NCI-H2227 (cell line): ENCODE data around the gene REC8.
"Not testable (repeated sequence)": the region's sequence is repeated elsewhere in the genome, so short reads cannot be mapped to it uniquely, and the experiment has no call there.

Experiments used
- DNase-seq: peaks from one replicate; lab custom pipeline; 2025; ENCODE audit not compliant: unreplicated experiment; lab: John Stamatoyannopoulos, UW

The REC8 gene

GRCh38 chr14:24183014-24183481 lies 11.2 kb downstream of the REC8 start:
- no peak for DNase-seq

DNA sequence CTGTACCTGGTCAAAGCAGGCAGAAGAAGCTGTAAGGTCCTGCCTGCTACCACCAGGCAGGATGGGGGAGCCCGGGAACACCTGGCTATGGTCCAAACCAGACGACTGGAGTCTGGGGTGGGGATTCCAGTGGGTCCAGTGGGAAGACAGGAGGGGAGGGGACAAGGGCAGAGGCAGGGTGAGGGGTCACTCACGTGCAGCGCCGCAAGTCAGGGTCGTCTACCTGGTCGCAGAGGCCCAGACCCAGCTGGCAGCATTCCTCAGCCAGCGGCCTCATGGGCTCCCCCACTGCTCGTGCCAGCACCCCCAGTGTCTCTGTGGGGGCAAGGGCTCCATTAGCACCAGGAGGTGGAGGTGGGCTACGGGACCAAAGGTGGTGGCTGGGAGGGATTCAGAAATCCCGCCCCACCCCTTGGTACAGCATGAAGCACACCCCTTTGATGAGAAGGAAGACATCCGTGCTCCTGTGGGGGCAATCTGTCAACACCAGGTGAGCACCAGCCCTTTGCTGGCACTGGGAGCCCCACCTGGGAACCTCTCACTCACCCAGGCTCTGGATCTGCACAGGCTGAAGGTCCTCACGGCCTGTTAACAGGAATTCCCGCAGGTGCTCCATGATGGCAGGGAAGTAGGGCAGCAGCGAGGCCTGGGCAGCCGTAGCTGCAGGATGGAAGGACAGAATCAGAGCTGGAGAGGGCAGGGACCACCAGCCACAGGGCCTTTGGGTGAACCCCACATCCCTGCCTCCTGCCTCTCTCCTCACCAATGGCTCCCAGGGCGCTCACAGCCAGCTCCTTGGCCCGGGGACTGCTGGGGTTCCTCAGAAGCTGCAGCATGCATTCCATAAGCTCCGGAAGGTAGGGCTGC lies 12.5 kb downstream of the REC8 start:
- DNase-seq = no peak

GRCh38 chr14:24185026-24185425 lies 13.1 kb downstream of the REC8 start:
- DNase-seq = no peak

GRCh38 chr14:24185741-24186140 lies 13.9 kb downstream of the REC8 start:
- DNase-seq = no peak

GRCh38 chr14:24186831-24187538 lies 15.1 kb downstream of the REC8 start:
- no peak for DNase-seq

DNA sequence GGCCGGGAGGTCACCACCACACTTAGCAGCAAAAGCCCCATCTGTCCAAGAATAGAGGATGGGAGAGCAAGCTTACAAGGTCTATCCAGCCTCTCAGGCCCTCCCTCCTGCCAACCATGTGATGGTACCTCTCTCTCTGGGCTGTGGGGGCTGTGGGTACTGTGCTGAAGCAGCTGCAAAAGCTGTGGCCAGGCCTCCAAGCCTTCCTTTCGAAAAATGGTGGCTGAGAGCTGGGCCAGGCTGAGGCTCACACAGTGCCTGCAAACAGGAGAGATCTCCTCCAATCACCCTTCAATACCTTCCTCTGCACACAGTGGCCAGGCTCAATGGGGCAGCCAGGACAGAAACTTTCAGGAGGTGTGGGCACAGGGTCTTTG lies 15.6 kb downstream of the REC8 start:
- no peak for DNase-seq

GRCh38 chr14:24188251-24189058 lies 16.6 kb downstream of the REC8 start, which contains the start of gene IPO4:
TSS of gene IPO4 (minus strand) at chr14:24188816. CDS start at chr14:24188787, 29 bp downstream.
- DNase-seq = peak; percentile 97

DNA sequence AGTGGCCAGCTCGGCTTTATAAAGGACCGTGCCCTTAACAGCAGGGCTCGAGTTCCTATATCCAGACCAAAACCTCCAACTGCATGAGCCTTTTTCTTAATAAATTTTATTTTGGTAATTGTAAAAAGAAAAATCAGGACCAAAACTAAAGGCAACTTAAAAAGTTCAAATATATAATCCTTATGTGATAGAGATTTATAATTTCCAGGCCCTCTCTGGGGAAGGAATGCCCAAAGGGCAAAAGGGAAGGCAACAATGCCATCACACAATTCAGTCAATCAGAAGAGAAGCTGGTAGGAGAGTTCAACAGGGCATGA lies 17.1 kb downstream of the REC8 start:
- no peak for DNase-seq

- DNase-seq = no peak
These were observed 17.6 kb downstream of the REC8 start for GRCh38 chr14:24189460-24189859.

- no peak for DNase-seq
These were observed 18.5 kb downstream of the REC8 start for GRCh38 chr14:24190416-24190815.

DNA sequence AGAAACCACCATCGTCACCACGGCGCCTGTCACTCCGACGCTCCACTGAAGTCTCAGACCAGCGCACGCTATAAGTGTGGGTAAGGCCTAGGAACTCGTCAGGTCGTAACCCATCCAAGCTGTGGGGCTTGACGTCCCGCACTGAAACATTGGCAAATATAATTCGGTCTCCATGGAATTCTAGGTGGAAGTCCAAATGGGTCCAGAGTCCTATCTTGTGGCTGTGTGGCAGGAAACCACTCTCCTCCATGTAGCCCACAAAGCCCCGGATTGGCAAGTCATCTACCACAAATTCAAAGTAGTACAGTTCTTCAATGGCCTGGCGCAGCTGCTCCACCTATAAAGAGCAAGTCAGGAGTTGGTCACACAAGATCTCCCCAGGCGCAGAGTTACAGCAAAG lies 21.1 kb downstream of the REC8 start:
- no peak for DNase-seq

- DNase-seq = no peak
These were observed 22.4 kb downstream of the REC8 start for GRCh38 chr14:24194186-24194872.

DNA sequence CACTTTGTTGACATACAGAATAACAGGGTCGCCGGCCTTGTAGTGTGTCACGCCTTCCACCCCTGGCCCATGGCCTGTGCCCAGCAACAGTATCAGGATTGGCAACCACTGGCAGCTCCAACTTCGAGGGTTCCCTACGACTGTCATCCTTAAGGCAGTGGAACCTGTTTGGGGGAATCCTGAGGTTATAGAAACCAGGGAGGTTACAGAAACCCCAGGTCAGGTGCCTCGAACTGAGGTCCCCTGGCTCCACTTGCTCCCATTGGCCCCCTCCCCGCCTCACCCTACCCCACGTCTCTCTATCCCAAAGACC lies 22.9 kb downstream of the REC8 start:
- DNase-seq = no peak

- peak; percentile 89 for DNase-seq
These were observed 23.5 kb downstream of the REC8 start, which contains the start of gene TM9SF1 for GRCh38 chr14:24195186-24196070. TSS of gene TM9SF1 (minus strand) at chr14:24195441. CDS start at chr14:24195019, 422 bp downstream.

DNA sequence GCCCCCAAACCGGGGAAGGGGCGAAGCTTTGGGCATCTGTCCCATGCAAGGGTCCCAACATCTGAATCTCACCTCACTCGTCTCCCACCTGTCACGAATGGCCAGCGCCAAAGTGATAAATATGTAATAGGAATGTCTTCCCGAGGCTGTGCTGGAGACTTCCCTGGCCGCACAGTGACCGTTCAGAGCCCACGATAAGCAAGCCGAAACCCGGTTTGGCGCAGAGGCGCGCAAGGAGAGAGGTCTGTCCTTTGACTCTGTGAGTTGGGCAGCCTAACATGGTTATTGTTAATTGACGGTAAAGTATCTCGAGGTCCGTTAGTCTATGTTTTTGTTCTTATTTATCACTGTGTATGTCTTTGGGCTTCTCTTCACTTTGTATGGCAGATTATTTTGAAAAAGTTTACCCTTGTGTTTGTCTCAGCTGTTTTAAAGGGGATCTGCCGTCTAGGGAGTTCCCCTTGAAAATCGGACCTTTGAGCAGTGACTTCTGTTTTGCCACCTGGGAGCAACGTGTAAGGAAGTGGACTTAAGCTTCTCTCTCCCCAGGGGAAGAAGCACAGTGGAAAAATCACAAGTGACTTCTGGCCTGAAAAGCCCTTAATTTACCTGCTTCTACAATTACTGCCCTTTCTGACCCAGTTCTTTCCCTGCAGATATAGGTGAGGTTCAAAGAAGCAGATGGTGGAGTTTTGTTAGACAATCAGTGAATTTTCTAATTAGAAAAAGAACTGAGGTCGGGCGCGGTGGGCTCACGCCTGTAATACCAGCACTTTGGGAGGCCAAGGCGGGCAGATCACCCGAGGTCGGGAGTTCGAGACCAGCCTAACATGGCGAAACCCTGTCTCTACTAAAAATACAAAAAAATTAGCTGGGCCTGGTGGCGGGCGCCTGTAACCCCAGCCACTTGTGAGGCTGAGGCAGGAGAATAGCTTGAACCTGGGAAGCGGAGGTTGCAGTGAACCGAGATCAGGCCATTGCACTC lies 24.5 kb downstream of the REC8 start:
- peak; percentile 56 for DNase-seq

- DNase-seq = no peak
These were observed 25.2 kb downstream of the REC8 start for GRCh38 chr14:24197056-24197450.

GRCh38 chr14:24198814-24199524 lies 27.1 kb downstream of the REC8 start:
- DNase-seq = no peak

GRCh38 chr14:24202538-24202937 lies 30.7 kb downstream of the REC8 start:
- DNase-seq = not testable (repeated sequence)
